Hepatocyte (in vitro differentiated cells): Measurements from ENCODE around the gene E2F3.
"Not testable (repeated sequence)": the region's sequence is repeated elsewhere in the genome, so short reads cannot be mapped to it uniquely, and the experiment has no call there.

Source experiments
- CTCF ChIP-seq: fragments of 200-600 bp; sonication (generic); IDR thresholded peaks from 2 replicates; pipeline ENCODE4 v1.5.1; 2016; ENCODE audit warnings: antibody characterized with exemption, mild to moderate bottlenecking; ENCODE audit not compliant: poor library complexity
- EZH2 ChIP-seq: fragments of 200-600 bp; sonication (generic); IDR thresholded peaks from 2 replicates; pipeline ENCODE4 v1.6.1; 2016; ENCODE audit warnings: antibody characterized with exemption, mild to moderate bottlenecking, borderline replicate concordance

- not testable (repeated sequence) for TF ChIP-seq EZH2, CTCF
Measured at GRCh38 chr6:20525208-20525607, 123.5 kb downstream of the E2F3 start.
